Astrocyte of the spinal cord (primary cell): Measurements from ENCODE around the gene FEN1.

Experiments
- DNase-seq: peaks from one replicate; pipeline ENCODE4 v3.0.0; 2011; ENCODE audit warnings: low read depth, low spot score
- H3K4me3 ChIP-seq: 2 replicates; pipeline ENCODE4 v1.5.1; 2011; ENCODE audit warnings: low read depth, mild to moderate bottlenecking, low read length, moderate library complexity
- in situ Hi-C: cut with HindIII; loops from 2 replicates; pipeline ENCODE4 v1.10.0; 2017; ENCODE audit warnings: low sequenced_read_pairs
- TF ChIP-seq, protein P1 (sequence below): IDR thresholded peaks from 2 replicates; pipeline ENCODE4 v1.5.1; 2012; ENCODE audit warnings: low read depth, mild to moderate bottlenecking, low read length, inconsistent platforms

FEN1 gene

GRCh38 chr11:61802605-61803004, 9.9 kb downstream of the FEN1 start:
- TF ChIP-seq, protein P1, sequence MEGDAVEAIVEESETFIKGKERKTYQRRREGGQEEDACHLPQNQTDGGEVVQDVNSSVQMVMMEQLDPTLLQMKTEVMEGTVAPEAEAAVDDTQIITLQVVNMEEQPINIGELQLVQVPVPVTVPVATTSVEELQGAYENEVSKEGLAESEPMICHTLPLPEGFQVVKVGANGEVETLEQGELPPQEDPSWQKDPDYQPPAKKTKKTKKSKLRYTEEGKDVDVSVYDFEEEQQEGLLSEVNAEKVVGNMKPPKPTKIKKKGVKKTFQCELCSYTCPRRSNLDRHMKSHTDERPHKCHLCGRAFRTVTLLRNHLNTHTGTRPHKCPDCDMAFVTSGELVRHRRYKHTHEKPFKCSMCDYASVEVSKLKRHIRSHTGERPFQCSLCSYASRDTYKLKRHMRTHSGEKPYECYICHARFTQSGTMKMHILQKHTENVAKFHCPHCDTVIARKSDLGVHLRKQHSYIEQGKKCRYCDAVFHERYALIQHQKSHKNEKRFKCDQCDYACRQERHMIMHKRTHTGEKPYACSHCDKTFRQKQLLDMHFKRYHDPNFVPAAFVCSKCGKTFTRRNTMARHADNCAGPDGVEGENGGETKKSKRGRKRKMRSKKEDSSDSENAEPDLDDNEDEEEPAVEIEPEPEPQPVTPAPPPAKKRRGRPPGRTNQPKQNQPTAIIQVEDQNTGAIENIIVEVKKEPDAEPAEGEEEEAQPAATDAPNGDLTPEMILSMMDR, result no peak
- H3K4me3 ChIP-seq, result no peak overlapping the region
- DNase-seq, result no peak
- in situ Hi-C loops, result no loop called here

DNA sequence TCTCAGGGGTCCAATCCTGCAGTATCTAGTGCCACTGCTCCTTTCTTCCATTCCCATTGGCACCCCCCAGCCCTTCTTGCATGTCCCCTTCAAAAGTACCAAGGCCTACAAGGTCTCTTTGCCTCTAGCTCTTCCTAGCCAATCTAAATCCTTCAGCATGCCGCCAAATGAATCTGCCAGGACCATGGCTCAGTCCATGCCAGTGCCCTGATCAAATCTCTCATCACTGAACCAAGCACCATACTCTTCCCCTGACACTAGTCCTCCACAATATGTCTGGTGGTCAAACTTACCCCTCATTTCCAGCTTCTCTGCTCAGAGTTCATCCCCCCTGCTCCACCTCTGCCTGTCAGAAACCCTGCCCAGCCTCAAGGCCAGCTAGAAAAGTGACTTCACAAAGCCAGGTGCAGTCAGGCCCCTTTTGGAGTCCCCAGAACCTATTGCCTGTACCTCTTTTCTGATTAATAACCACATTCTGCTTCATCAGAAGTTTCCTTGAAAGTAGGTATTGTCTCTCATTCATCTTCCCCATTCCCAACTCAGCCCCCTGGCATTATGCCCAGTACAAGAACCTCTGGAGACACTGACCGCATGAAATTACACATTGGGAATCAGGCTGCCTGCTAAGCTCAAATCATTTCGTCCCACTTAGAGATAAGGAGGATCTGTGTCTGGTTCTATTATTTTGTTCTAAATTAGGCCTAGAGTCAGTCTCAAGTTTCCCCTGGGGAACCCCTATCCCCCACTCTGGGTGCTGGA, 11.4 kb downstream of the FEN1 start:
- TF ChIP-seq, protein P1, result no peak
- H3K4me3 ChIP-seq, result no peak overlapping the region
- in situ Hi-C loops, result no loop called here
- peak; percentile 29 for DNase-seq

DNA sequence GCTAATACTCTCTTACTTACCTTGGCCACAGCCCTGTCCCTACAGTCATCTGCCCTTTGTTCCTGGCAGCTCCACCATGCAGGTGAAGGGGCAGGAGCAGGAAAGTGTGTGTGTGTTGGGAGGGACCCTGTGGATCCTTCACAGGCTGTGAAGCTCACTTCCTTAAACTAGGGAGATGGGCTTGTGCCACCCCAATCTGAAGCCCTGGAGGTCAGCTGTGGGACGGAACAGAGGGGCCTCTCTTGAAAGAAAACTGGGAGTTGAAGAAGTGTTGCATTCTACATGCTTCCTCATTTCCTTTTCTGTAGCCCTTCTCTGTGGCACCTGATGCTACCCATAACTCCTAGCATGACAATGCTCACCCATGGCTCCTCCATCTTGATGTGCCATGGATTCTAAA, 12.4 kb downstream of the FEN1 start:
- in situ Hi-C loops, result no loop called here
- no peak overlapping the region for H3K4me3 ChIP-seq
- no peak for DNase-seq
- TF ChIP-seq, protein P1, result no peak

DNA sequence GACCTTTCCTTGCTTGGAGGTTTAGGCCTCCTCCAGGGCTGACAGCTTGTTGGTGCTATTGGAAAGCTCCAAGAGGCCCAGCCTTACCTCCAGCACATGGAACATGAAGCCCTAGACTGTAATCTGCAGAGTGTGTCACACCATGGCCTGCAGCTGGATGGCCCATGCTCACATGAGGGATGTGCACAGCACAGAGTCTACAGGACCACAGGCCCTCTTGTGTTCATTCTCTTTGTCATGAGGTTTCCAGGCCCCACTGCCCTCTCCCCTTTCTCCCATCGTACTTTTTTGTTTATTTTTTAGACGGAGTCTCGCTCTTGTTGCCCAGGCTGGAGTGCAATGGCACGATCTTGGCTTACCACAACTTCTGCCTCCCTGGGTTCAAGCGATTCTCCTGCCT, 14.1 kb downstream of the FEN1 start:
- in situ Hi-C loops, result no loop called here
- TF ChIP-seq, protein P1, result no peak
- H3K4me3 ChIP-seq, result no peak overlapping the region
- peak; percentile 25 for DNase-seq

- no peak for DNase-seq
- TF ChIP-seq, protein P1, result no peak
- in situ Hi-C loops, result no loop called here
- H3K4me3 ChIP-seq, result no peak overlapping the region
Measured at GRCh38 chr11:61810671-61811175, 18.0 kb downstream of the FEN1 start.

GRCh38 chr11:61811831-61812230, 19.1 kb downstream of the FEN1 start:
- DNase-seq, result no peak
- no peak overlapping the region for H3K4me3 ChIP-seq
- in situ Hi-C loops, result no loop called here
- TF ChIP-seq, protein P1, result no peak
